Activated T-cell treated with anti-CD3 and anti-CD28 coated beads, Interleukin-2, amount 50 U/mL, for 24 hours (primary cell): ENCODE results near the gene WNK4.

ENCODE experiments used
- DNase-seq: peaks from one replicate; pipeline ENCODE4 v3.0.0-alpha.2; 2020
- H3K27ac Mint-ChIP-seq: 2 replicates; pipeline ENCODE4 v1.8.0; 2020; ENCODE audit warnings: mild to moderate bottlenecking, mixed read lengths
- H3K27me3 Mint-ChIP-seq: 2 replicates; pipeline ENCODE4 v1.8.0; 2020; ENCODE audit warnings: mixed read lengths
- H3K36me3 Mint-ChIP-seq: 2 replicates; pipeline ENCODE4 v1.8.0; 2020; ENCODE audit warnings: low read depth, mixed read lengths
- H3K4me1 Mint-ChIP-seq: 2 replicates; pipeline ENCODE4 v1.8.0; 2020; ENCODE audit warnings: low read depth, mixed read lengths
- H3K4me3 Mint-ChIP-seq: 2 replicates; pipeline ENCODE4 v1.8.0; 2020; ENCODE audit warnings: mild to moderate bottlenecking, moderate library complexity, mixed read lengths
- H3K9me3 Mint-ChIP-seq: 2 replicates; pipeline ENCODE4 v1.8.0; 2020; ENCODE audit warnings: mixed read lengths

Gene WNK4

GRCh38 chr17:42781639-42782165, 1.3 kb downstream of the WNK4 start:
- H3K4me1 Mint-ChIP-seq = peaks cover 32% of the 10 kb centered on the region
- no peak for DNase-seq
- H3K36me3 Mint-ChIP-seq = peaks cover 31% of the 10 kb centered on the region
- no peak overlapping the region for H3K27ac Mint-ChIP-seq
- no peak overlapping the region for H3K4me3 Mint-ChIP-seq
- no peaks in the 10 kb centered on the region for H3K9me3 Mint-ChIP-seq
- H3K27me3 Mint-ChIP-seq = peaks cover 65% of the 10 kb centered on the region

DNA sequence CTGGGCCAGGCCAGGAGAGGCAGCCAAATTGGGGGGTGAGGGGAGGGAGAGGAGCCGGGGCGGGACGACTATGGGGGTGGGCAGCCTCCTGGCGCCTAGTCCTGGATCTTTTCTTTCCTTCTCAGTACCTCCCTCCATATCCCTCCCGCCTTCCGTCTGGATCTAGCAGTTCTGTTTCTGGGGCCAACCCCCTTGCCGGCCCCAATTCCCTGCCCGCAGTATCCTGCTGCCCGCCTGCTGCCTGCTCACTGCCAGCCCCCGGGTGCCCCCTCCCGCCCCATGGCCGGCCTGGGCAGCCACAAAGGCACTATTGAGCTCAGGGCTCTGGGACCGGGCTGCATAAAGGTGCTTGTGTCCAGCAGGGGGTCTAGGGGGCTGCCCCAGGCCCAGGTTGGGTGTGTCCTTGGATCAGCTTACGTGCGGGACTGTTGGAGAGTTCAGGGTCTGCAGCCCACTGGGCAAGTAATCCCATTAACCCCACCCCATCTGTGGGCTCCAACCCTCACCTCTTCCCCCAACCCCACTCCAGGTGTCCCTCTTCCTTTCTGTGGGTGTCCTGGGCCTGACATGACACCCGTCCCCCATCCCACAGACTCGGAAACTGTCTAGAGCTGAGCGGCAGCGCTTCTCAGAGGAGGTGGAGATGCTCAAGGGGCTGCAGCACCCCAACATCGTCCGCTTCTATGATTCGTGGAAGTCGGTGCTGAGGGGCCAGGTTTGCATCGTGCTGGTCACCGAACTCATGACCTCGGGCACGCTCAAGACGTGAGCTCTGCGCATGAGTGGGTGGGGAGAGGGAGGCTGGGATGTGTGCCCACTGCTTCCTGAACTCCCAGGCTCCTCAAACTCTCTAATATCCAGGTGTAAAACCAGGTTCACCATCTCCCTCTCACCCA, 2.0 kb downstream of the WNK4 start:
- Mint-ChIP-seq H3K9me3 (no peaks in the 10 kb centered on the region), H3K4me1 (peaks cover 32% of the 10 kb centered on the region), H3K4me3 (no peak overlapping the region), H3K36me3 (peaks cover 25% of the 10 kb centered on the region), H3K27ac (no peak overlapping the region), H3K27me3 (peaks cover 71% of the 10 kb centered on the region)
- DNase-seq = no peak

- peaks cover 17% of the 10 kb centered on the region for H3K36me3 Mint-ChIP-seq
- peaks cover 79% of the 10 kb centered on the region for H3K27me3 Mint-ChIP-seq
- no peaks in the 10 kb centered on the region for H3K9me3 Mint-ChIP-seq
- H3K4me1 Mint-ChIP-seq = peaks cover 32% of the 10 kb centered on the region
- no peak overlapping the region for H3K27ac Mint-ChIP-seq
- no peak for DNase-seq
- no peak overlapping the region for H3K4me3 Mint-ChIP-seq
Observed at GRCh38 chr17:42783062-42783790, 2.8 kb downstream of the WNK4 start.

DNA sequence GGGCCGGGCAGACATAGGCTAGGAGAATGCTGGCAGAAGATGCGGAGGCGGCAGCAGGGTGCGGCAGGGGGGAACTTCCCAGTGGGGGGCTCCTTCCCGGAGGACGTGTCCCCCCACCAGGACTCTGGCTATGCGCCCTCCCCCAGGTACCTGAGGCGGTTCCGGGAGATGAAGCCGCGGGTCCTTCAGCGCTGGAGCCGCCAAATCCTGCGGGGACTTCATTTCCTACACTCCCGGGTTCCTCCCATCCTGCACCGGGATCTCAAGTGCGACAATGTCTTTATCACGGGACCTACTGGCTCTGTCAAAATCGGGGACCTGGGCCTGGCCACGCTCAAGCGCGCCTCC, 3.4 kb downstream of the WNK4 start:
- no peak overlapping the region for H3K4me3 Mint-ChIP-seq
- peaks cover 32% of the 10 kb centered on the region for H3K4me1 Mint-ChIP-seq
- no peak for DNase-seq
- peaks cover 12% of the 10 kb centered on the region for H3K36me3 Mint-ChIP-seq
- H3K9me3 Mint-ChIP-seq = no peaks in the 10 kb centered on the region
- H3K27me3 Mint-ChIP-seq = peaks cover 84% of the 10 kb centered on the region
- H3K27ac Mint-ChIP-seq = no peak overlapping the region

DNA sequence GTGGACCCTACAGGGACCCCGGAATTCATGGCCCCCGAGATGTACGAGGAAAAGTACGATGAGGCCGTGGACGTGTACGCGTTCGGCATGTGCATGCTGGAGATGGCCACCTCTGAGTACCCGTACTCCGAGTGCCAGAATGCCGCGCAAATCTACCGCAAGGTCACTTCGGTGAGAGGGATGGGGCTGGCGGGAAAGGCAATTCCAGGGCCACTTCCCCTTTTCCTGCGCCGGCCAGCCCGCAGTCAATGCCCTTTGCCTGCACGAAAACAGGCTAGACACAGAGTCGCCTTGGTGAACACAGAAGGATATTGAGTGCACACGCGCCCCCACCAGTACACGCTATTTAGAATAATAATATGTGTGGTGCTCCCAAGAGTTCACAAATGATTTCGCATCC, 4.0 kb downstream of the WNK4 start:
- H3K4me3 Mint-ChIP-seq = no peak overlapping the region
- no peak for DNase-seq
- H3K36me3 Mint-ChIP-seq = peaks cover 5% of the 10 kb centered on the region
- no peak overlapping the region for H3K27ac Mint-ChIP-seq
- peaks cover 88% of the 10 kb centered on the region for H3K27me3 Mint-ChIP-seq
- no peaks in the 10 kb centered on the region for H3K9me3 Mint-ChIP-seq
- peaks cover 32% of the 10 kb centered on the region for H3K4me1 Mint-ChIP-seq

DNA sequence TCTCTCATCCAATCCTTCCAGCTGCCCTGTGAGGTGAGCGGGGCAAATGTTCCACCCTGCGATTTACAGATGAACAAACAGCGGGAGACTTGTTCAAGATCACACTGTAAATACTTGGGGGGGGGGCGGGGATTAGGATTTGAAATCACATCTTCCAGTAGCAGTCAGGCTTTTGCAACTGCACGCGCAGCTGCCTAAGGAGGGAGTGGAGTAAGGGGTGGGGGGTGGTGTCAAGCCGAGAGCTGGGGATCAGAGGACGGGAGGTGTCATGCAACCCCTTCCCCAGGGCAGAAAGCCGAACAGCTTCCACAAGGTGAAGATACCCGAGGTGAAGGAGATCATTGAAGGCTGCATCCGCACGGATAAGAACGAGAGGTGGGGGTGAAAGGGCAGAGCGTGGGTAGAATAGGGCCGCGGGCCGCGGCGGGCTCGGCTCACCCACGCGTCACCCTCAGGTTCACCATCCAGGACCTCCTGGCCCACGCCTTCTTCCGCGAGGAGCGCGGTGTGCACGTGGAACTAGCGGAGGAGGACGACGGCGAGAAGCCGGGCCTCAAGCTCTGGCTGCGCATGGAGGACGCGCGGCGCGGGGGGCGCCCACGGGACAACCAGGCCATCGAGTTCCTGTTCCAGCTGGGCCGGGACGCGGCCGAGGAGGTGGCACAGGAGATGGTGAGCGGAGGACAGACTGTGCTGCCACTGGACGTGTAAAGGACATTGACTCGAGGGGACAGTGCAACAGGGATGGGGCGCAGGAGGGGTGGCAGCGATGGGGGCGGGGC, 4.6 kb downstream of the WNK4 start:
- Mint-ChIP-seq H3K4me1 (peaks cover 32% of the 10 kb centered on the region), H3K9me3 (no peaks in the 10 kb centered on the region), H3K27ac (no peak overlapping the region), H3K36me3 (no peaks in the 10 kb centered on the region), H3K4me3 (no peak overlapping the region), H3K27me3 (peaks cover 82% of the 10 kb centered on the region)
- no peak for DNase-seq

DNA sequence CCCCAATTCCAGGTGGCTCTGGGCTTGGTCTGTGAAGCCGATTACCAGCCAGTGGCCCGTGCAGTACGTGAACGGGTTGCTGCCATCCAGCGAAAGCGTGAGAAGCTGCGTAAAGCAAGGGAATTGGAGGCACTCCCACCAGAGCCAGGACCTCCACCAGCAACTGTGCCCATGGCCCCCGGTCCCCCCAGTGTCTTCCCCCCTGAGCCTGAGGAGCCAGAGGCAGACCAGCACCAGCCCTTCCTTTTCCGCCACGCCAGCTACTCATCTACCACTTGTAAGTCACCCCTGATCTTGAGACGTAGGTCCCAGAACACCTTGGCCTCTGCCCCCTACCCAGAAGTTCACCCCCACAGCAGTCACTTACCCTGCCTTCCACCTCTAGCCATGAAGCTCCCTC, 6.9 kb downstream of the WNK4 start:
- peaks cover 68% of the 10 kb centered on the region for H3K27me3 Mint-ChIP-seq
- H3K36me3 Mint-ChIP-seq = no peaks in the 10 kb centered on the region
- peaks cover 24% of the 10 kb centered on the region for H3K4me1 Mint-ChIP-seq
- no peak for DNase-seq
- H3K9me3 Mint-ChIP-seq = no peaks in the 10 kb centered on the region
- no peak overlapping the region for H3K4me3 Mint-ChIP-seq
- H3K27ac Mint-ChIP-seq = no peak overlapping the region

GRCh38 chr17:42791948-42792347, 11.5 kb downstream of the WNK4 start:
- Mint-ChIP-seq H3K27me3 (peaks cover 22% of the 10 kb centered on the region), H3K4me1 (peaks cover 11% of the 10 kb centered on the region), H3K4me3 (no peak overlapping the region), H3K27ac (no peak overlapping the region), H3K36me3 (peaks cover 12% of the 10 kb centered on the region), H3K9me3 (no peaks in the 10 kb centered on the region)
- DNase-seq = no peak

DNA sequence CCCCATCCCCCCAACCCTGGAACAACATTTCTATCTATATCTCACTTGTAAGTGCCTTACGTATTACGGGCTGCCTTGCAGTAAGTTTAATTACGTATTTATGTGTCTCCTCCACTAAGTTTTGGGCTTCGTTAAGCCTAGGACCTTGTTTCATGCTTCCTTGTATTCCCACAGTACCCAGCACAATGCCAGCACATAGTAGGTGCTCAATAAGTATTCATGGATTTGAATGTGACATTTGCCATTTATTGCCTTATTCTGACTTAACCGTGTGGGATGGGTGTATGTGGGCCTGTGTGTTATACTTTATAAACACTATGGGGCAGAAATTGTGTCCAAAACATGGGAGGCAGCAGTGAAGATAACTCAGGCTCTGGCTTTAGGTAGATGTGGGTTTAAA, 12.1 kb downstream of the WNK4 start:
- Mint-ChIP-seq H3K4me1 (peaks cover 16% of the 10 kb centered on the region), H3K4me3 (no peak overlapping the region), H3K9me3 (no peaks in the 10 kb centered on the region), H3K27me3 (peaks cover 17% of the 10 kb centered on the region), H3K27ac (no peak overlapping the region), H3K36me3 (peaks cover 12% of the 10 kb centered on the region)
- DNase-seq = no peak

DNA sequence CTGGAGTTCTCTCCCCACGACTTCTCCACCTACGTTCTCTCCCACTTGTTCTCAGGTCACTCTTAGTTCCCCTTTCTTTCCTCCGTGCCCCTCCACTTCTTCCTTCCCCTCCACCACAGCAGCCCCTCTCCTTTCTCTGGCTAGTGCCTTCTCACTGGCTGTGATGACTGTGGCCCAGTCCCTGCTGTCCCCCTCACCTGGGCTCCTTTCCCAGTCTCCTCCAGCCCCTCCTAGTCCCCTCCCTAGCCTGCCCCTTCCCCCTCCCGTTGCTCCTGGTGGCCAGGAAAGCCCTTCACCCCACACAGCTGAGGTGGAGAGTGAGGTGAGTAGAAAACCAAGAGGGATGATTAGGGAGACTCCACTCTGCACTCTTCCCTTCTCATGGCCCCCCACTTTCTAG, 14.7 kb downstream of the WNK4 start:
- Mint-ChIP-seq H3K36me3 (peaks cover 19% of the 10 kb centered on the region), H3K27me3 (no peaks in the 10 kb centered on the region), H3K9me3 (peaks cover 4% of the 10 kb centered on the region), H3K4me1 (peaks cover 25% of the 10 kb centered on the region), H3K4me3 (no peak overlapping the region), H3K27ac (no peak overlapping the region)
- no peak for DNase-seq

GRCh38 chr17:42795465-42795864, 15.1 kb downstream of the WNK4 start:
- peaks cover 19% of the 10 kb centered on the region for H3K36me3 Mint-ChIP-seq
- H3K4me1 Mint-ChIP-seq = peaks cover 25% of the 10 kb centered on the region
- no peak for DNase-seq
- H3K27ac Mint-ChIP-seq = peak overlapping the region; percentile 3
- no peaks in the 10 kb centered on the region for H3K27me3 Mint-ChIP-seq
- no peak overlapping the region for H3K4me3 Mint-ChIP-seq
- H3K9me3 Mint-ChIP-seq = peaks cover 4% of the 10 kb centered on the region

- DNase-seq = no peak
- peaks cover 25% of the 10 kb centered on the region for H3K4me1 Mint-ChIP-seq
- peaks cover 4% of the 10 kb centered on the region for H3K9me3 Mint-ChIP-seq
- no peak overlapping the region for H3K4me3 Mint-ChIP-seq
- peaks cover 19% of the 10 kb centered on the region for H3K36me3 Mint-ChIP-seq
- H3K27me3 Mint-ChIP-seq = no peaks in the 10 kb centered on the region
- no peak overlapping the region for H3K27ac Mint-ChIP-seq
Observed at GRCh38 chr17:42796066-42796758, 15.8 kb downstream of the WNK4 start.

GRCh38 chr17:42797067-42798007, 16.9 kb downstream of the WNK4 start:
- Mint-ChIP-seq H3K36me3 (peaks cover 19% of the 10 kb centered on the region), H3K9me3 (peaks cover 4% of the 10 kb centered on the region), H3K27ac (peak overlapping the region; percentile 47), H3K4me3 (peak overlapping the region; percentile 94), H3K27me3 (no peaks in the 10 kb centered on the region), H3K4me1 (peaks cover 25% of the 10 kb centered on the region)
- no peak for DNase-seq
